ENCODE data around the gene USP5.
"Not testable (repeated sequence)": the region's sequence is repeated elsewhere in the genome, so short reads cannot be mapped to it uniquely, and the experiment has no call there.

The USP5 gene

GRCh38 chr12:6889775-6890573 is 38.0 kb downstream of the USP5 start:
- DNase-seq = not testable (repeated sequence)

GRCh38 chr12:6890789-6891645 is 39.1 kb downstream of the USP5 start:
- DNase-seq = peak; percentile 96

- no peak for DNase-seq
Measured at GRCh38 chr12:6891646-6892001, 39.7 kb downstream of the USP5 start.

GRCh38 chr12:6892683-6893082 is 40.7 kb downstream of the USP5 start:
- DNase-seq = not testable (repeated sequence)

- no peak for DNase-seq
Measured at GRCh38 chr12:6894321-6894720, 42.4 kb downstream of the USP5 start.

GRCh38 chr12:6896846-6897435 is 45.0 kb downstream of the USP5 start:
- no peak for DNase-seq

GRCh38 chr12:6899427-6899826 is 47.5 kb downstream of the USP5 start:
- DNase-seq = no peak

GRCh38 chr12:6899837-6900519 is 48.0 kb downstream of the USP5 start:
- no peak for DNase-seq

GRCh38 chr12:6902448-6902847 is 50.5 kb downstream of the USP5 start:
- no peak for DNase-seq

- DNase-seq = no peak
Measured at GRCh38 chr12:6903722-6904121, 51.8 kb downstream of the USP5 start.

- DNase-seq = peak; percentile 96
Measured at GRCh38 chr12:6904280-6905276, 52.6 kb downstream of the USP5 start, which contains the start of gene LRRC23. Gene LRRC23, plus strand, starts transcription at chr12:6904822. Its CDS starts 812 bp downstream, at chr12:6905634.

GRCh38 chr12:6905414-6906040 is 53.6 kb downstream of the USP5 start:
- DNase-seq = no peak

- not testable (repeated sequence) for DNase-seq
Measured at GRCh38 chr12:6908141-6908540, 56.2 kb downstream of the USP5 start.

GRCh38 chr12:6909421-6910145 is 57.6 kb downstream of the USP5 start:
- no peak for DNase-seq

- DNase-seq = no peak
Measured at GRCh38 chr12:6912164-6912935, 60.4 kb downstream of the USP5 start.

GRCh38 chr12:6914246-6914946 is 62.4 kb downstream of the USP5 start, which contains the start of gene ENO2:
Gene ENO2, plus strand, starts transcription at chr12:6914580. Its CDS starts 1,253 bp downstream, at chr12:6915833.
- peak; percentile 80 for DNase-seq

GRCh38 chr12:6914947-6915788 is 63.2 kb downstream of the USP5 start:
- DNase-seq = no peak

- DNase-seq = no peak
Measured at GRCh38 chr12:6915789-6916285, 63.9 kb downstream of the USP5 start.
